Umbilical cord (tissue), 2 donors: Measurements from ENCODE around the gene VAV3. TPM values are rescaled to one million over a fixed set of nuclear protein-coding genes. Genes with fewer than 3 reads are reported as not detected.

ENCODE experiments used
- DNase-seq: peaks from one replicate; pipeline ENCODE4 v3.0.0-alpha.2; 2015; ENCODE audit warnings: low spot score
- total RNA-seq: library from RNA; depleted of rRNA; stranded (reverse); fragments of >200 nt; gene quantifications from one replicate; pipeline ENCODE4 v1.2.3, GENCODE V29; 2014; ENCODE audit warnings: low replicate concordance; ENCODE audit not compliant: insufficient read depth

The VAV3 gene
- total RNA-seq, 1 donor from 2014 or later = 1.9 TPM

DNA sequence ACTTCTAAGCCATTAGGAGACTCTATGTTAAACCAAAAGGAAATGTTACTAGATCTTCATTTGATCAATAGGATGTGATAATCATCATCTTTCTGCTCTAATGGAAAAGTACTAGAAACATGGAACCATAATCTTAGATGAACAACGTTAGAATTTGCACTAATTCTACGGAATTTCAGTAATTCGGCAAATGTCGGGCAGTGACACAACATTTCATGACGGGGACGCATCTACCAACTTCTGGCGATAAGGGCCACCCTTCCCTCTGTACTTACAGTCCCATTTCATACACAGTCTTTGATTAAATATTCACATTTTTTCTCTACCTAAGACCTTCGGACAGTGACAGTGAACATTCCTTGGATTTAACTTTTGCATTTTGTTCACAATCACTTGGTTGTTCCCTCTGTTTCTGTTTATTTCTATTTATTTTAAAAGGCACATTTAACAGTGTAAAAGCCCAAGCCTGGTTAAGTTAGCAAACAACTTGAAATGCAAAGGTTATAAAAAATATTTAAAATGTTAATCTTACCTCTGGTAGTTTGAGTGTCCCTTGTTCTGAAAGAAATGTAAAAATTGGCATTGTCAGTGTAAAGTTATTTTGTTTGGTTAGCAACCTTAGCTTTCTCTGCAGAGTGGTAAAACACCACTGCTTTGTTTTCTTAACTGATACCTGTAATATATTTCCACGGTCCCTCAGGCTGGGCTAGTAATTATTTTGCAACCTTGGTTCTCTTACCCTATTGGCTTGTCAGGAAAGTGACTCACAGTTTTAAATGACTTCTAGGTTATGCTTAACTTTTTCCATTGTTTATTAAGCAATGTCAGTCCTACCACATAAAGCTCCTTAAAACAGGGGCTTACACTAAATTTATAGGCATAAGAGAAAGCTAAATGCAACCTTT is 276.9 kb downstream of the VAV3 start:
- no peak for DNase-seq

DNA sequence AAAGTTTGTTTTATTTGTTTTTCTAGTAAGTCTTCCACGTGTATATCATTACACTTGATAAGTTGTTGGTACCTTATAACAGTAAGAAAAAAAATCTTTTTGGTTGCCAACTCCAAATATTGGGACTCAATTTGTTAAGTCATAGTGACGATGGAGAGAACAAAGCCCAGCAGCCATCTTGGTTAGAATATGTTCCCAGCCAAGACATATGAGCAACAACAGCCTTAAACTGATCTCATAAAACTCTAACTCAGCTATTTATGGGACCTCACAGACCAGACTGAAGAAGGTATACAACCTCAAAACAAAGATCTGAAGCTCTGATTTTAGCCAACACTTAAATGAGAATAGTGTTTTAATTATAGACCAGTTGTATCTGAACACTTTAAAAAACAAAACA is 281.3 kb downstream of the VAV3 start:
- no peak for DNase-seq

DNA sequence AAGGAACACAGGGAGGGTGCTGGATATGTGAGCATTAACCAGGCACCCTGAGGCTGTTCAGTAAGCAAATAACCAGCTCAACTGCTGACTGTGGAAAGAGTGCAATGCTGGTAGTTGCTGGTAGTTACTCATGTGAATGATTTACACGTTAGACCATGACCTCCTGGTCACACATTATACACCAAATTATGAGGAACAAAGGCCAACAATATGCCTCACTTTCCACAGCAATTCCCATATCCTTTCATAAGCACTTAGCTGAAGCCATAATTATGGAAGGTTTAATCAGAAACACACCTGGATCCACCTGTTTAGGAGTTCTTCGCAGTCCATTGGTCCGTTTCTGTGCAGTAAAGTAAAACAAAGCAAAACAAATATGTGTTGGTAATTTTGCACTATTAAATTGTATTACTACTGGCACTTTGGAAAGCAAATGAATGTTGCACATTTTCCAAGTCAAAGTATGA is 281.8 kb downstream of the VAV3 start:
- no peak for DNase-seq

DNA sequence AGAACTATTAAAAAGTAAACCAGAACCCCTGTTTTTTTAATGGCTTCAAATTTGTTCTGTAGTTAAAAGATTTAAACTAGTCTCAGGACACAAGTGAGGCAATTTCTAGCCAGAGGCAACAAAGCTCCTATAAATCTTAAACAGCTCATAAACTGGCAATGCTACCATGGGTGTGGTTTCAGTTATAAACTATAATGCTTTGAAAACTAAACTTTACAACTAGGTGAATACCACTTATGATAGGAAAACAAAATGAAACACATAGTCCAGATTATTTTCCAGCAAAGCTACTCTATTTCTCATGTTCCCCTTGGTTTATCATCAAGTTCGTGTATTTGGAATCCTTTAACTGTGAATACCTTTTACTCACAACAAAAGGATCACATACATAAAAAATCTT is 282.5 kb downstream of the VAV3 start:
- DNase-seq = peak; percentile 8

DNA sequence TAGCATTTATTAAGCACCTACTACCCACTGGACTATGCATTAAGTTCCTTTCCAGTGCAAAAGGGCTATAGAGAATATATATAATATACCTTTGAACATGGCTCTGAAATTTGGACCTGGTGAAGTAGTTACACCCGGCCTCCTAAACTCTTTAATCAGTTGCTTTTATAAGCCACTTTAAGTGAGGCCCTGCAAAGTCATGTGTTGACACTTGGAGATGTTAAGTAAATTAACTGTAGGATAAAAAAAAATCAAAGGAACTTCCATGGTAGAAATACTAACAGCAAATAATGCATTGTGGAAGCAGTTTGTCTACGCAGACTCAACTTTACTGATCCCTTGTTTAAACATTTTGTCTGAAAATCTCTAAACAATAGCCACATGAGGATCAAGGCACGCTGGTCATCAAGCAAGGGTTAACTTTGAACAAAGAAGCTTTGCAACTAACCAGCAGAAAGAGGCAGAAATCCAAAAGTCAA is 283.9 kb downstream of the VAV3 start:
- no peak for DNase-seq

DNA sequence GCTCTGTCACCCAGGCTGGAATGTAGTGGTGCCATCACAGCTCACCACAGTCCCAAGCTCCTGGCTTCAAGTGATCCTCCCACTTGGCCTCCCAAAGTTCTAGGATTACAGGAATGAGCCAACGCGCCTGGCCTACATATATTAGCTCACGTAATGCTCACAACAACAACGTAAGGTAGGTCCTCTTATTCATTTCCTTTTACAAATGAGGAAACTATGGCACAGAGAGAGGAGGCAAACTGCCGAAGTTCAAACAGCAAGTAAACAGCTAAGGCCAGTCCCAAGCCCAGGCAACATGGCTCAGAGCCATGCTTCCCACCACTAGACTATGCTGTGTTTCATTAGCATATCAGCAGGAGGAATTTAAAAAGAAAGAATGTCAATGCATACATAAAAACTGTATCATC is 284.4 kb downstream of the VAV3 start:
- no peak for DNase-seq

DNA sequence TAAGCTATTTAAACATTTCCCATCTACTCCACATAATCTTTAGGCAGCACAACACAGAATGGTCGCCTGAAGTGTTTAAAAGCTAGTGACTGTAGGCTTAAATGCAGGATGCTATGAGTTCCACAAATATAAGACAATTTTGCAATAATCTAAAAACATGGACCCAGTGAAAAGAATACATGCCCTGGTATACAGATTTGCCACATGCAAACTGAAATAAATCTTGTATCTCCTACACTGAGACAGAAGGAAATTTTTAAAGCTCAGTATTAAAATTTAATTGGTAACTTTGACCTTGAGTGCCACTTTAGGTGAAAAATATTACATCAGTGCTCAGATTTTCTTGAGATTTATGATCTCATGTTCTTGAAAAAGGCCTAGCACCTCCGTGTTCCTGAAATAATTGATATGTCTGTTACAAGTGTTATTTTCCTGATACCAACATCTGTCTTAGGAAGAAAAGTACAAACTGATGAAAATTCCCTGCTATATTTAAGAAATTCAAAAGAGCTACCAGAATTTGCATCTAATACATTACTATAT is 285.5 kb downstream of the VAV3 start:
- no peak for DNase-seq

DNA sequence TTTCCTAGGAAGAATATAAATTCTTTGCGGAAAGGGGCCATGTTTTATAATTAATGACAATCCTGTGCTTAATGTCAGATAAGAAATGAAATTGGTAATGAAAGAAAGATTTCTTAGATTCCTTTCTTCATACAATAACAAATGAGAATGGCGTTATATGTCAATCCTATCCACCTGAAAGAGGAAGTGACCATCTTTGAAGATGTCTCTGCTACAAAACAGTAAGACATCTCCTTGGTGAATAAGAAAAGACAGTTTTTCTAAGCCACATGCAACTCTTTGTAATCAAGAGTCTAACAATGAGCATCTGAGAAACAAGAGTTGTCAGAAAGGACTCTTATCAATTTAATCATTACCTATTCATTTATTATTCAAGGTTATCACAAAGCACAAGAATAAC is 286.0 kb downstream of the VAV3 start:
- no peak for DNase-seq

DNA sequence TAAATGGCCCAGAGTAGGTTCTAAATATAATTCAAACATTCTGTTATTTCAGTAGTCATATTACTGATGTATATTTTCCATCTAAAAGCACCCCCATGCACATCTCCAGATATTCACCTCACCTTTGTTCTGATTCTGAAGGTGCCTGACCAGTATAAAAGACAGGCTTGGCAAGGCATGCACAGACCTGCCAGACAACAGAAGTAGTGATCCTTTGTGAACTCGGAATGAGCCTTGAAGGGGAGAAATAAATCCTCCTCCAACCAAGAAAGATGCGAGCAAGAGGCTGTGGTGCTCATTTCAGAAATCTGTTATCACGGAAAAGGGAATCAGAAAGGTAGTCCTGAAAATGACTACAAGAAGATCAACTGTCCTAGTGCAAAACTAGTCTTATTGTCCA is 287.3 kb downstream of the VAV3 start:
- peak; percentile 37 for DNase-seq

DNA sequence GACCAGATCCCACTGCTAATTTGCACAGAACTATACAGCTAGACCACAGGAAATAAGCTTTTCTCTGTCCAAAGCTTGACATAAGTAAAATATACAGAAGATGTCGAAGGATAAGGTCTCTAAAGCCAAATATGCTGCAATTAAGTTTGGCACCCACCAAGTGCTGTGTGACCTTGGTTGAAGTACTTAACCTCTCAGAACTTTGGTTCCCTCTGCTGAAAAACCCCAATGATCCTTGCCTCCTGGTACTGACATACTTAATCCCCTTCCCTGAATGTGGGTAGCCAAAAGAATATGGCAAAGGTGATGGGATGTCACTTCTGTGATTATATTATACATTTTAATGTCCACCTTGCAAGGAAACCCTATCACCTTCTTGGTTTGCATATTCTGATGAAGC is 290.5 kb downstream of the VAV3 start:
- DNase-seq = no peak

DNA sequence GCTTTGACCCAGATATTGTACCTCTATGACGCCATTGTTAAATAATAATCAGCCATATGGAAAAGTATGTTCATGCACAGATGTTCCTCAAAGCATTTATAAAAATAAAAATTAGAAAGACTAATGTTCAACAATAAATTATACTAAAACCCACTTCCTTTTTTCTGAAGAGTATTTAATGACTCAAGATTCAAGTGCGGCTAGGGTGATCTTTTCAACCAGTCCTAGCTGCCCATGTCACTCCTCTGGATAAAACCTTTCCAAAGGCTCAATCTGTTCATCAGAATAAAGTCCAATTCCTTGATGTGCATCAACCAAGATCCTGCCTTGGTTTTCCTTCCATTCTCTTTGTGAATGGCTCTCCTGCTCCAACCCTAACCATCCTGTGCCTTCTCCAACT is 292.0 kb downstream of the VAV3 start:
- DNase-seq = no peak

DNA sequence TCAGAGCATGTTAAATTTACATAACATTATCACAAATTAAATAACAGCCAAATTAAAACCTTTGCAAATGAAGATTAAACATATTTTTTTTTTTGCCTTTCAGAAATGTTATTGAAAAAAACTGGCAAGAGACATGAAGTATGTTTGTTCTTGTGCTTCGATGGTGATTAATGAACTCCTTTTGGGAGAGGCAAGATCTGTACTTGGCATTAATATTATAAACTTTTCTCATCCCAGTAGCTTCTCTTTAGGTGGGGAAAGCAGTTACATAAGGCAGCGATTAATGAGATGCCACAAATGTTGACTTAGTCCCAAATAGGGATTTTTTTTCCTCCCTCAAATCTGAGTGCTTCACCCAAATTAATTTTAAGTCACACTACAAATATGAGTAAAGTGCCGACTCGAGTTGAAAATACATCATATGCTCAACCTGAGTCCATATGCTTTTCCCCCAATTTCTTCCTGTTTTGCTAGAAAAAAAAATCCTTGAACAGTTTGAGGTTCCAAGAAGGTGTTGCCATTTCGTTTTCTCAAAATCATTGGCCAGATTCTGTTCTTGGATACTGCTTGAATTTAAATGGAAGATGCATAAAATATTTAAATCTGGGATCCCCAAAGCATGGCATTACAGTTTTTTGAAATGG is 294.5 kb downstream of the VAV3 start:
- no peak for DNase-seq

DNA sequence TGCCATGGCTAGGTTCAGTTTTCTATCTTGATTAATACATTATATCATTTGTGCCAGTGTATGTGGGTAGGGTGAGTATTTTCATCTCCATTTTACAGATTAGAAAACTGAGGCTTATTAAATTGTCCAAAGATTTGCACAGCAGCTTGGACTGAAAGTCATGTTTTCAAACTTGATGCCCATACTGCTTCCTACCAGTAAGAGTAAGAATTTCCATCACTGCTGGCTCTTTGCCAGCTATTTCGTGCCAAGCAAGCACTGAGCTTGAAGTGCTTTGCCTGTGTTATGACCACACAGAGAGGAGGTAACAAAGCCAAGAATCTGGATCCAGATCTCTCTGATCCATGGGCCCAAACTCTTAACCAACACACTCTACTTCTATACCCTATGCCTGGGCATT is 295.0 kb downstream of the VAV3 start:
- DNase-seq = peak; percentile 40

DNA sequence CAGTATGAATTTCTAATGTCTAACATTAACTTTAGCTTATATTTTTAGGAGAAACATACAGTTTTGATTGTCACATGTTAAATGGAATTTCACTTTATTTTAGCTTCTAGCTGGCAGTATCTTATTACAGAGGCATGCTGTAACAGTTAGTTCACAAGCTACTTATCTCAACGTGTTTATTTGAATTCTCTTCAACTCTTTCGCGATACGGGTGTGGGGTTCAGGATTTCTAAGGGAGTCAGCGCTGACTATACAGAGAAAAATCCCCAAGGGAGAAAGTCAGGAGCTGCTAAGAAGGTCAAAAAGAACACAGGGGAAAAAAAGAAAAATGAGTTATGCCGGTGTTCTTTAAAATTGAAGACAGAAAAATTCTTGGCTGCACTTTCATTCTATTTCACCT is 296.2 kb downstream of the VAV3 start:
- DNase-seq = no peak

DNA sequence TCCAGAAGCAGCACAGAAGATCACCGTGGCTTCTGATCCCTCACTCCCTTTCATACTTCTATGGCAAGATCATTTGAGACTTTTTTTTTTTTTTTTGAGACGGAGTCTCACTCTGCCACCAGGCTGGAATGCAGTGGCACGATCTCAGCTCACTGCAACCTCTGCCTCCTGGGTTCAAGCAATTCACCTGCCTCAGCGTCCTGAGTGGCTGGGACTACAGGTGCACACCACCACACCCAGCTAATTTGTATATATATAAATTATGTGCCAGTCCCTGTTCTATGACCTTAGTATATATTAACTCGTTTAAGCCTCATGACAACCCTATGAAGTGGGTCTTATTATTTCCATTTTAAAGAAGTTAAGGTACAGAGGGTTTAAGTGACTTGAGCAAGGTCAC is 298.5 kb downstream of the VAV3 start:
- no peak for DNase-seq

DNA sequence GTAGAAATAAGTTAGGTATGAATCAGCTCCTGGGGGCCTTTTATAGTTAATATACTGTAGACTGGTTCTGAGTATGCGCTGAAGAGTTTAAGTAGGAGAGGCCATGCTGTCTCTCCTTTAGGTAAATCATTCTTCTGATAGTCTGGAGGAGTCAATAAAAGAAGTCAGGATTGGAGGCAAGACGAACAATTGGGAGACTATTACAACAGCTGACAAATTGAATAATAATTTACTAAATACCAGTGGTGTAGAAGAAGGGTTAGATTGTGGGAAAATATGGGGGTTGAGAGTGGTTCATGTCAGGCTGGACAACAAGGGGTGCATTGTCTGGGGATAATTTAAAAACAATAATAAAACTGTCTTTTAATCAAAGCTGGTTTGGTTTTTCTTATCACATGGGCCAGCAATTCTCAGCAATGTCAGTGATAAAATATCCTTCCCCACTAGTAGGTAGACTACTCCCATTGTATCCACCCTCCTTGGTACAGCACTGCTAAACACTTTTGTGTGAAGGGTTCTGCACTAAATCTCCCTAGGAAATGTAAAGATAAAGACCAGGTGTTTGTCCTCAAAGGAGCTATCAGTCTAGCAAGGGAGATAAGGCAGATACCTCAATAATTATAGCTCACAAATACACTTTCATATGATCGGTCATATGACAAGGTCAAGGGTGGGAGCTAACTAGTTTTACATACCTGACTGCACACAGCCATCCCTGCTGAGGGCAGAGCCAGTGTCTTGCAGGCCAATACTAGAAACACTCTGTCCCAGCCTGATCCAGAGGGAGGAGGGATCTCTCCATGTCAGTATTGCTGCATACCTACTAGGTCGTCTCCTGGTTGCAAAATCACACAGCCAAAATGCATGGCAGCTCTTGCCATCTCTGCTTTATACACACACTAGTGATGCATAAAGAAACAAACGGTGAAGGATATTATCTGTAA is 299.7 kb downstream of the VAV3 start:
- DNase-seq = peak; percentile 26

DNA sequence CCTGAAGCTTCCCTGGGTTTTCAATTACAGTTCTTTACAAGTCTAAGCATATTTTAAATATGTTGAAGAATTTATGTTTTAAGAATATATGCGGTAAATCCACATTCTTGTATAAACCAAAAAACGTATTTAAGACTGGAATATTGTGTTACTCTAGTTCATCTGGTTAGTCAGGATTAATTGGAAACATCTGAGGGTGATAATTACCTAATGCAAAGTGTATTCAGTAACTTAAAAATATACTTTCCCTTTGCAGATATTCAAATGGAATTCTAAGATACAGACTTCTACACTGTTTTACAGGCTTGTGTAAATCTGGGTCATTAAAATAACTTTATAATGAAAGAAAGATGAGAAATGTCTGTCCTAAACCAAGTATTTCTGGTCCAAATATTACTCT is 302.0 kb downstream of the VAV3 start:
- no peak for DNase-seq

DNA sequence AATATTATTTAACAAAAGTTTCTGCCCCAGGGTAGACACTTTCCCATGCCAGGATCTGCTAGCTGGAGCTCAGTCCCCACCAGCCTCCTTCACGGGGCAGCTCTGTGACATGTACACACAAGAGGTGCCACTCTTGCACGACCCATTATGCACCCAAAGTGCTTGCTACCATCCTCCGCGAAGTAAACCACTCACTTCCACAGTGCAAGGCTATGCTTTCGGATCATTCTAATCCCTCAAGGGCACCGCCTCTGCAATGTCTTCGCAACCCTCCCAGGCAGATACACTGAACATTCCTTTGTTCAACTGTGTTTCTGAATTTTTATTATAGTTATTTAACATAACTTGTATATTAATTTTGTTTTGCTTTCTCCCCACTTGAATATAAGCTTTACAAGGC is 303.8 kb downstream of the VAV3 start:
- no peak for DNase-seq

DNA sequence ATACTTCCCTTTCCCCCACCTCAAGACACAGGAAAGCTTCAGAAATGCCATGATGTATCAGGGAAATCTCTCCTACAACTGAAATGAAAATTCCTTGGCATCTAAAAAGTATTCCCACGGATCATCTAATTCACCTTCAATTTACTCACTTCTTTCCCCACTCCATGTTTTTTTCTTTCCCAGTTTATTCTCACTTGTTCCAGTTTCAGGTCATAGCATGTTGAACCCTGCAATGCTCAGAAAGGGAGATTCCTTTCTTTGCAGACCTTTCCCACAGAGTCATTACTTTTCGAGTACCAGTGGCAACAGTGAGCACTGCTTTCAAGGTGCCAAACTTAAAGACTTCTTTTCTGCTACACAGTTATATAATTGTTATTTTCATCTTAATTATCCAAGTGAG is 305.0 kb downstream of the VAV3 start:
- no peak for DNase-seq

DNA sequence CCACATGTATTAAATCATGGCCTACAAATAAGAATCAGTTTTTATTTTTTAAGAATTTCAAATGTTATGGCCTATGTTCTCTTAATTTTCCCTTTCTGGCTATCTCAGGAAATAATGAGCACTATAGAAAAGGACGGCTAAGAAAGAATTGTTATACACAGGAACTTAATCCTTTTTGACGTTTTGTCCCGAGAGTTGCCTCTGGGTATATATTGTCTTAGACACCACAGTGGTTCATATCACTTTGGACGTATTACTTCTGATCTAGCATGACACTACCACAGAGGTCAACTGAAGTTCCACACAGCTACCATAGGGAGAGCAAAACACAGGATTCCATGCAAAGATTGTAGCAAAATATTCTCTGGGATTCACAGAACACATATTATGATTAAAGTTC is 307.6 kb downstream of the VAV3 start:
- no peak for DNase-seq

DNA sequence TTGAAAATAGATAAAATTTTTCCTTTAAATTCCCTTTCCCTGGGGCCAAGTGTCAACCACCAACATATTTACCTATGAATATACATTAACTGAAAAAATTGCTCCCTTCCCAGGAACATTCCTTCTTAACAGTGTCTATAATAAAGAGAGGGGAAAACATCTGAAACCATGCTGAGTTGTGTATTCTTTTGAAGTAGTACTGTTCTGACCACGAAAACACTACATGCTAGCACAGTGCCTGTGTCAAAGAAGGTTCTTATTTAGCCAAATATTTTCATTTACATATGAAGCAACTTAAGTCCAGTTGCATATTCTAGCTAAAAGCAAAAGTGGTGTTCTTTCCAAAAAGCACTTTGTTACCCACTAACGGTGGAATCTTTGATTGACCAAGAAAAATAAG is 311.2 kb downstream of the VAV3 start:
- DNase-seq = no peak

DNA sequence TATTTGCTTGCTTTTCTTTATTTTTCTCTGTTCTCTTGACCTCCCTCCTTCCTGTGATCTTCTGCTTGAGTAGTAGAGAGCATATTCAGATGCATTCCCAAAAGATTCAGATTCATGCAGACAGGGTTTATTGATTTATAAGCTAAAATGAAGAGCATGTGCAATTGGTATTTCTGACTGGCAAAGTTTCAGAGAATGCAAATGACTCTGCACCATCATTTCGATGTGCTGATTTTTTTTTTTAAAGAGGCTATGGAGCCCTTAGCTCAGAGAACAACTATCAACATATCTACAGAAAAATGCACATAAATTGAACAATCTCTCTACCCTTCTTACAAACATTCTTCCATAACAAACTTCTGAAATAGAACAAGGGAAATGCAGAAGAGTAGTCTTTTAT is 312.0 kb downstream of the VAV3 start:
- DNase-seq = no peak
